ENCODE results near the gene HHLA2.

The HHLA2 gene

DNA sequence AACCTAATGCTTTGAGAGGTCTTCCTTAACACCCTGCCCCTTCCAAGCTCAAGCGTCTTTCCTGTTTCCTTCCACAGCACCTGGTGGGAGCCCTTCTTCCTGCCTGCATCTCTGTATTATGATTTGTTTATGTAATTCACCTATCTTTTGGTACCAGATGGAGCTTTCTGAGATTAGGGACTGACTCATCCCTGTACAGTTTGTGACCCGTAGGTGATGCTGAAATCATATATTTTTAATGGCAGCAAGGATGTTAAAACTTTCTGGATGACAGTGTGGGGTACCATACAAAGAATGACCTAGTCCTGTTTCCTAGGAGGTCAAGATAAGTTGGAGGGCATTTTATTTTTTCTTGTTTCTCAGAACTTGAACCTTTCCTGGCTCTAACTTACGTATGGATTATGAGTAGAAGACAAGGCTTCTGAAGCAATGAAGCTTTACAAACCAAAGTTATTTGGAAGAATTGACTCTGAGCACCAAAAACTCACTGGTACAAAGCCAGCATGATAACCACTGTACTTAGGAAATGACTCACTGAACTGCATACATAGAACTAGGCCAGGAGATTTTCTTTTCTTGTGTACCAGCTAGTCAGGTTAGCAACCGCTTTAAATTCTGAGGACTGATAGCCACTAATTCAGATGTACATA lies 46.6 kb downstream of the HHLA2 start:
- DNase-seq (ENCODE audit: low read depth, low spot score), result no peak

DNA sequence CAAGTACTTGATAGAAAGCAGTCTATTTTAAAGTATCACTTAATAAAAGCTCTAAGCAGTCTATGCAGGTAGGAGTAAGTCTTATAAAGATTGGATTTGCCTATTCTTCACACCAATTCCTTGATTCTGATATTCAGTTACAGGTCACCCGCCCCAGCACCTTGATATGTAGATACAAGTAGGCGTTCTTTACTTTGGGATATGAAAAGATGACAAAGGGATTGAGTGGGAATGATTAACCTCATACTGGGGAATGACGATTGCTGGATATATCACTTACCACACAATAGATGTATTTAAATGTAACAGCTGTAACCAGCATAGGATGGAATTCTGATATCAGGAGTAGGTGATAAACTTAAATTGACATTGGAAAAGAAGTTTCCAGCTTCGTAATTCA lies 47.1 kb downstream of the HHLA2 start:
- Histone ChIP-seq H3K36me3 (ENCODE audit: control insufficient read depth, insufficient read depth, low read length) (no peaks in the 10 kb centered on the region), H3K27me3 (ENCODE audit: control insufficient read depth, insufficient read depth, low read length) (no peaks in the 10 kb centered on the region), H3K27ac (ENCODE audit: low read length) (no peak overlapping the region), H3K4me1 (ENCODE audit: control insufficient read depth, insufficient read depth, low read length) (peaks cover 2% of the 10 kb centered on the region; the same call in 1 of the 2 replicates), H3K4me3 (ENCODE audit: low read length) (no peak overlapping the region), H3K9me3 (ENCODE audit: control insufficient read depth, insufficient read depth, low read length) (no peaks in the 10 kb centered on the region)
- no CpG with 5 or more reads among the region's 4 CpGs for WGBS (ENCODE audit: insufficient coverage, insufficient read length)
- no peak for DNase-seq (ENCODE audit: low read depth, low spot score)

More for the DNA sequence above, 46.6 kb downstream of the HHLA2 start:
- no peaks in the 10 kb centered on the region for H3K9me3 ChIP-seq (ENCODE audit: control insufficient read depth, insufficient read depth, low read length)
- H3K4me3 ChIP-seq (ENCODE audit: low read length), result no peak overlapping the region
- no peaks in the 10 kb centered on the region for H3K27me3 ChIP-seq (ENCODE audit: control insufficient read depth, insufficient read depth, low read length)
- H3K36me3 ChIP-seq (ENCODE audit: control insufficient read depth, insufficient read depth, low read length), result no peaks in the 10 kb centered on the region
- no CpG with 5 or more reads among the region's 4 CpGs for WGBS (ENCODE audit: insufficient coverage, insufficient read length)
- no peak overlapping the region for H3K27ac ChIP-seq (ENCODE audit: low read length)
- peaks cover 2% of the 10 kb centered on the region; the same call in 1 of the 2 replicates for H3K4me1 ChIP-seq (ENCODE audit: control insufficient read depth, insufficient read depth, low read length)

DNA sequence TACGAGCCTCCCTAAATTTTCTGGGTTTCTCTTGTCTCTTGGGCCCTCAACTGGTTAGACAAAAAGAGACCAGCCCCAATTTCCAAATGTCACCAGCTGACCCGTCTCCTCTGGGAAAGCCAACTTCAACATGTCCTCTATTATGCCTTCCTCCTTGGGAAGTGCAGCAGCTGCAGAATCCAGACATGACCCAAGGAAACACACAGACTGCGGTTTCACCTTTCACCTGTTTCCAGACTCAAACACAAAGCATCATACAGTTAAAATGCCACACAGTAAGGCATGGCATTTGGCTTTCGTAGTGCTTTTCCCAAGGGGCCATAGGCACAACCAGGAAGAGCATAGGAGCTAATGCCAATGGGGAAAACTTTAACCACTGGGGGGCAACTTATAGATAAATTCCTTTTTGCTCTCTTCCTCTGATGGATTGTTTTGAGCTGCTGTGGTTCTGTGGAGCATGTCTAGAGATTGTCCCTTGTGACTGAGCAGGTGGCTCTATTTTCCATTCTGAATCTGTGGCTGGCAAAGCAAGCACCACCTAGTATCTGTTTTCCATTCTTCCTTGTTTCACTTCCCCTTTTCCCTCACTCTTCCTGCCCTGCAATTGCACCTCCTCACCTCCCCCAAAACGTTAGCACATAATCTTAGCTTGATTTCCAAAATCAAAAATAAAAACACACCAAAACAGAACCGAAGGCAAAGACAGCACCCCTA lies 49.3 kb downstream of the HHLA2 start:
- DNase-seq (ENCODE audit: low read depth, low spot score), result no peak
- no peaks in the 10 kb centered on the region for H3K36me3 ChIP-seq (ENCODE audit: control insufficient read depth, insufficient read depth, low read length)
- no peak overlapping the region for H3K27ac ChIP-seq (ENCODE audit: low read length)
- no peak overlapping the region for H3K4me3 ChIP-seq (ENCODE audit: low read length)
- H3K4me1 ChIP-seq (ENCODE audit: control insufficient read depth, insufficient read depth, low read length), result peaks cover 2% of the 10 kb centered on the region; the same call in 1 of the 2 replicates
- H3K9me3 ChIP-seq (ENCODE audit: control insufficient read depth, insufficient read depth, low read length), result no peaks in the 10 kb centered on the region
- no peaks in the 10 kb centered on the region for H3K27me3 ChIP-seq (ENCODE audit: control insufficient read depth, insufficient read depth, low read length)
- WGBS (ENCODE audit: insufficient coverage, insufficient read length), result no CpG with 5 or more reads among the region's 6 CpGs

DNA sequence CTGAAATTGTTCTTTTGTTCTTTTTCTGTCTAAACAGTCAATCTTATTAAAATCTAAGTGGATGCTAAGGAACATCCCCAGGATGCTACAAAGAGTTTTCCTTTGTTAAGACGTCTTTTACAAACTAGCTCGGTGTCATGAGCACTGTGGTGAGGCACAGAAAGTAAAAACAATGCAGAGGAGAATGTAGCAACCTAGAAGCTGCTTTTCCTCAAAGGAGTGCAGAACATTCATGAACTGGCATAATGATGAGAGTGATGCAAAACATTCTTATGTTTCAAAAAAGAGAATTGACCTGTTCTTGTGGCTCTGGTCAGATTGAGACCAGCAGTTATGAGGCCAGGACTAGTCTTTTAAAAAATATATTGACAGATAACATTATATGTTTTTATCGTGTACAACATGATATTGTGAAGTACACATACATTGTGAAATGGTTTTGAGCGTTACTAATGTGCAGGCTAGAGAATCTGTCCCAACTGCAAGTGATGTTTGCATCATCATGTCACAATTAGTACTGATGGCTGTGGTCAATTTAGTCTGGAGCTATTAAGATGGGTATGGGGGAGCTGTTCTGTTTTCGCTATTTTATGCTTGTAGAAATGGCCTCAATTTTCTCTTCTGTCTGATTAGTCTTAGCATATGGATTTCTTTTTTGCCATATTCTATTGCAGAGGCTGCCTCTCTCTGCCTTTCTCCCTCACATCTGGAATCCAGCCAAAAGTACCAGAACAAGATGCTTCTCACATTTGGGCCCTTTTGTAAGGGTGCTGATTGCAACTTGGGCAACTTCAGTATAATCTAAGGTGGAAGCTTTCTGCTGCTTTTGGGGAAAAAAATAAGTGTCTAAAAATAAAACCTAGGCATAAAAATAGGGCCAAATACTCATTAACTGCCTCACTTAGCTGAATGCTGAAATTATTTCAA lies 50.2 kb downstream of the HHLA2 start:
- Histone ChIP-seq H3K9me3 (ENCODE audit: control insufficient read depth, insufficient read depth, low read length) (no peaks in the 10 kb centered on the region), H3K36me3 (ENCODE audit: control insufficient read depth, insufficient read depth, low read length) (no peaks in the 10 kb centered on the region), H3K4me3 (ENCODE audit: low read length) (no peak overlapping the region), H3K4me1 (ENCODE audit: control insufficient read depth, insufficient read depth, low read length) (peaks cover 2% of the 10 kb centered on the region; the same call in 1 of the 2 replicates), H3K27me3 (ENCODE audit: control insufficient read depth, insufficient read depth, low read length) (no peaks in the 10 kb centered on the region), H3K27ac (ENCODE audit: low read length) (no peak overlapping the region)
- WGBS (ENCODE audit: insufficient coverage, insufficient read length), result no CpG with 5 or more reads among the region's 5 CpGs
- no peak for DNase-seq (ENCODE audit: low read depth, low spot score)

DNA sequence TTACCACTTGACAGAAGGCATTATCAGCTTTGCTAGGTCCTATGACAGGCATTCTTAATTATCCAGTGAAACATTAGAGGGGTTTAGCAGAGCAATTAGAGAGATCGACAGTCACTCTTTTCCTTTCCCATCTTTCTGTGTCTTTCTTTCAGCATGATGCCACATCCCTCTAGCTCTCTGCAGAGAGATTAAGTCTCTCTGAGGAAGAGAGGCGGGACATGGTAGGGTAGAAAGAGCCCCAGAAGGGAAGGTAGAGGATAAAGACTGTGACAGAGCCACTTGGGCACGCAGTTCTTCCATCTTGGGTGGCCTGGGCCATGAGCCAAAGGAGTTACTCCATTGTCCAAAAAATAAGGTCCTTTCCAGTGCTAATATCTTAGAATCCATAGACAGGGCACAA lies 55.8 kb downstream of the HHLA2 start:
- no peaks in the 10 kb centered on the region for H3K9me3 ChIP-seq (ENCODE audit: control insufficient read depth, insufficient read depth, low read length)
- H3K4me1 ChIP-seq (ENCODE audit: control insufficient read depth, insufficient read depth, low read length), result no peaks in the 10 kb centered on the region
- no peak overlapping the region for H3K27ac ChIP-seq (ENCODE audit: low read length)
- WGBS (ENCODE audit: insufficient coverage, insufficient read length), result no CpG with 5 or more reads among the region's 3 CpGs
- no peak overlapping the region for H3K4me3 ChIP-seq (ENCODE audit: low read length)
- H3K36me3 ChIP-seq (ENCODE audit: control insufficient read depth, insufficient read depth, low read length), result no peaks in the 10 kb centered on the region
- H3K27me3 ChIP-seq (ENCODE audit: control insufficient read depth, insufficient read depth, low read length), result no peaks in the 10 kb centered on the region
- no peak for DNase-seq (ENCODE audit: low read depth, low spot score)

DNA sequence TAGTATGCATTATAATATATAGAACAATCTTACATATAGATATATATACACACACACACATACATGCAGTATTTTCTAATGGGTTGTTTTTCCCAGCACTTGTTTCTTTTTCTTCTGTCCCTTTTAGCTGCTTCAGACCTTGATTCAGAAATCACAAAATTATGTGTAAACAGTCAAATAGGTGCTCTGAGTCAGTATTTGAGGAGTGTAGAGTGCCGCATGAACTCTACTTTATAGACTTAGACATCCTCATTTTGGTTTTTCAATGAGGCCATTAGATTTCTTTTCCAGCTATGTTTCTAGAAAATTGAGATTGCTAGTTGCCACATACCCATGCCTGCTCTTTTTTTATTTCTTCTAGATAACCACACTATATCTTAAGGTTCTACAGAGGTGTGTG lies 58.2 kb downstream of the HHLA2 start:
- H3K36me3 ChIP-seq (ENCODE audit: control insufficient read depth, insufficient read depth, low read length), result no peaks in the 10 kb centered on the region
- no peaks in the 10 kb centered on the region for H3K27me3 ChIP-seq (ENCODE audit: control insufficient read depth, insufficient read depth, low read length)
- WGBS (ENCODE audit: insufficient coverage, insufficient read length), result no CpG with 5 or more reads among the region's 1 CpG
- H3K9me3 ChIP-seq (ENCODE audit: control insufficient read depth, insufficient read depth, low read length), result no peaks in the 10 kb centered on the region
- DNase-seq (ENCODE audit: low read depth, low spot score), result no peak
- no peak overlapping the region for H3K27ac ChIP-seq (ENCODE audit: low read length)
- H3K4me3 ChIP-seq (ENCODE audit: low read length), result no peak overlapping the region
- no peaks in the 10 kb centered on the region for H3K4me1 ChIP-seq (ENCODE audit: control insufficient read depth, insufficient read depth, low read length)

DNA sequence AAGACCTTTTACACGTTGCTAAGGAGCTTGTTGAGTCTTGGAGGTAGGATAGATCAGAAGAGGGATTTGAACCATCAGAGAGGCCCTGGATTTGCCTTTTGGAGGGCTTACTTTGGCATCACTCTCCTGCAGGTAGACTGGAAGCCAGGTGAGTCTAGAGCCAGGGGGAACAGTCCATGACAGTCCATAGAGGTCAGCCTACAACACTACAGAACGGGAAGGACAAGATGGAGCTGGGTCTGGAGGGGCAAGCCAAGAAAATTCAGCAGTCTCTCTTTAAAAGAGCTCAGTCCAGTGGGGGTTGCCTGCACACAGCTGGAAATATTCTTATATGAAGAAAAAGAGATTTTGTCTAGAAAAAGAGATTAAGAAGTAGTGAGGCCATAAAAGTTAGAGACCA lies 60.7 kb downstream of the HHLA2 start:
- no peaks in the 10 kb centered on the region for H3K27me3 ChIP-seq (ENCODE audit: control insufficient read depth, insufficient read depth, low read length)
- H3K9me3 ChIP-seq (ENCODE audit: control insufficient read depth, insufficient read depth, low read length), result no peaks in the 10 kb centered on the region
- no peaks in the 10 kb centered on the region for H3K36me3 ChIP-seq (ENCODE audit: control insufficient read depth, insufficient read depth, low read length)
- no peak for DNase-seq (ENCODE audit: low read depth, low spot score)
- no CpG with 5 or more reads among the region's 2 CpGs for WGBS (ENCODE audit: insufficient coverage, insufficient read length)
- H3K4me1 ChIP-seq (ENCODE audit: control insufficient read depth, insufficient read depth, low read length), result no peaks in the 10 kb centered on the region
- H3K27ac ChIP-seq (ENCODE audit: low read length), result no peak overlapping the region
- H3K4me3 ChIP-seq (ENCODE audit: low read length), result no peak overlapping the region

DNA sequence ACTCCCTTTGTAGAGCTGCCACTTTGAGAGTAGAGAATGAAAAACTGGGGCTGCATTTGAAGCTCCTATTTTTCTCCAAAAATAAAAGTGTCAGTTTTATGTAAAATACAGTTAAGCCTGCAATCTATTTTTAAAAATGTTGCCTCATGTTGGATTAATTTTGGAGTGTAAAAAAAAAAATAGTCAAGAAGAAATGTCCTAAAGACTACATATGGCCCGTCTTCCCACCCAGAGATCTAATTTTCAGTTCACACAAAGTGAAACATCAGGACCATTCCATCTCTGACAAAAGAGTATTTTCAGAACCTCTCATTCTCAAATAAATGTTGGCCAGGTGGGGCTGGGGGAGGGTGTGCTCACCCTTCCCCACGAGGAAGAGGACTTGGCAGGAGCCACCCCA lies 62.7 kb downstream of the HHLA2 start:
- no peak overlapping the region for H3K4me3 ChIP-seq (ENCODE audit: low read length)
- no peak for DNase-seq (ENCODE audit: low read depth, low spot score)
- H3K27me3 ChIP-seq (ENCODE audit: control insufficient read depth, insufficient read depth, low read length), result no peaks in the 10 kb centered on the region
- H3K27ac ChIP-seq (ENCODE audit: low read length), result no peak overlapping the region
- no peaks in the 10 kb centered on the region for H3K4me1 ChIP-seq (ENCODE audit: control insufficient read depth, insufficient read depth, low read length)
- no CpG with 5 or more reads among the region's 2 CpGs for WGBS (ENCODE audit: insufficient coverage, insufficient read length)
- no peaks in the 10 kb centered on the region for H3K9me3 ChIP-seq (ENCODE audit: control insufficient read depth, insufficient read depth, low read length)
- no peaks in the 10 kb centered on the region for H3K36me3 ChIP-seq (ENCODE audit: control insufficient read depth, insufficient read depth, low read length)

DNA sequence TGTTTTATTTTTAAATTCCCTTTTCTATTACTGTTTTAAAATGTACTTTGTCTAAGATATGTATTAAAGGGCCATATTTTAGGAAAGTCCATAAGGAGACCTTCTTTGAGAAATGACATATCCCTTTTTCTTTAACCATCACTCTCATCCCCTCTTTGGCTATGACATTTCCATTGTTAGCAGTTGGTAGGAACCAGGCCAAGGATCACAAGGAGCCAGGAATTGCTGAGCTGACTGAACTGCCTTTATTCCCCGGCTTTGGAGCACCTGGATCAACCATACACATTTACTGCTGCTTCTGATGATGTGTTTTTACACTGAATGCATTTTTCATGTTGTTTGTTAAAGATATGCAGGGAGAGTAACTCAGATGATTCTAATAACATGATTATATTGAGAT lies 79.7 kb downstream of the HHLA2 start:
- Histone ChIP-seq H3K27me3 (ENCODE audit: control insufficient read depth, insufficient read depth, low read length) (no peaks in the 10 kb centered on the region), H3K9me3 (ENCODE audit: control insufficient read depth, insufficient read depth, low read length) (no peaks in the 10 kb centered on the region), H3K27ac (ENCODE audit: low read length) (no peak overlapping the region), H3K36me3 (ENCODE audit: control insufficient read depth, insufficient read depth, low read length) (no peaks in the 10 kb centered on the region), H3K4me1 (ENCODE audit: control insufficient read depth, insufficient read depth, low read length) (no peaks in the 10 kb centered on the region), H3K4me3 (ENCODE audit: low read length) (no peak overlapping the region)
- WGBS (ENCODE audit: insufficient coverage, insufficient read length), result no CpG with 5 or more reads among the region's 1 CpG
- DNase-seq (ENCODE audit: low read depth, low spot score), result no peak

DNA sequence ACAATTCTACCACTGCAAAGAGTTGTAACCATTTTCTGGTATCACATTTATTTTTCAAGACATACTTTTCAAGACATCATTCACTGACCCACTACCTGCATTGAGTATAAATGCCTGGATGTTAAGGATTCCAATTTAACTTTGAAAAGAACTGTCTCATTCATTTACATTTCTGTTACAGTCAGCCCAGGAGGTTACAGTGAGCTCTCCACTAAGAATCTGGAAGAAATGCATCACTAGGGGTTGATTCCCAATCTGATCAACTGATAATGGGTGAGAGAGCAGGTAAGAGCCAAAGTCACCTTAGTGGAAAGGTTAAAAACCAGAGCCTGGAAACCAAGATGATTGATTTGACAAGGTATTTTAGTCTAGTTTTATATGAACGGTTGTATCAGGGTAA lies 81.0 kb downstream of the HHLA2 start:
- WGBS (ENCODE audit: insufficient coverage, insufficient read length), result no CpG with 5 or more reads among the region's 1 CpG
- DNase-seq (ENCODE audit: low read depth, low spot score), result no peak
- no peaks in the 10 kb centered on the region for H3K4me1 ChIP-seq (ENCODE audit: control insufficient read depth, insufficient read depth, low read length)
- no peaks in the 10 kb centered on the region for H3K9me3 ChIP-seq (ENCODE audit: control insufficient read depth, insufficient read depth, low read length)
- no peaks in the 10 kb centered on the region for H3K27me3 ChIP-seq (ENCODE audit: control insufficient read depth, insufficient read depth, low read length)
- H3K4me3 ChIP-seq (ENCODE audit: low read length), result no peak overlapping the region
- no peak overlapping the region for H3K27ac ChIP-seq (ENCODE audit: low read length)
- no peaks in the 10 kb centered on the region for H3K36me3 ChIP-seq (ENCODE audit: control insufficient read depth, insufficient read depth, low read length)
